Measurements from ENCODE around the gene JMY.

Gene JMY

GRCh38 chr5:79287380-79287779, 51.4 kb downstream of the JMY start:
- H3K27ac ChIP-seq: no peak overlapping the region
- TF ChIP-seq ZFX (IDR thresholded peaks at IDR 0.05): no peak

- TF ChIP-seq CTCF (conservative IDR thresholded peaks at IDR 0.05) (no peak), ZFX (IDR thresholded peaks at IDR 0.05) (no peak)
Observed at GRCh38 chr5:79287907-79288306, 52.0 kb downstream of the JMY start.

GRCh38 chr5:79295029-79295428, 59.1 kb downstream of the JMY start:
- no peak overlapping the region for H3K27ac ChIP-seq
- TF ChIP-seq CTCF (conservative IDR thresholded peaks at IDR 0.05): no peak
- TF ChIP-seq ZFX (IDR thresholded peaks at IDR 0.05): no peak

More at GRCh38 chr5:79287907-79288306, 52.0 kb downstream of the JMY start:
- H3K27ac ChIP-seq: no peak overlapping the region

GRCh38 chr5:79297661-79298060, 61.7 kb downstream of the JMY start:
- TF ChIP-seq ZFX (IDR thresholded peaks at IDR 0.05) (no peak), CTCF (conservative IDR thresholded peaks at IDR 0.05) (no peak)
- H3K27ac ChIP-seq: no peak overlapping the region

GRCh38 chr5:79301046-79301712, 65.2 kb downstream of the JMY start:
- H3K27ac ChIP-seq: no peak overlapping the region
- TF ChIP-seq CTCF (conservative IDR thresholded peaks at IDR 0.05) (no peak), ZFX (IDR thresholded peaks at IDR 0.05) (no peak)

GRCh38 chr5:79302454-79302853, 66.5 kb downstream of the JMY start:
- no peak overlapping the region for H3K27ac ChIP-seq
- TF ChIP-seq CTCF (conservative IDR thresholded peaks at IDR 0.05) (no peak), ZFX (IDR thresholded peaks at IDR 0.05) (no peak)

GRCh38 chr5:79305706-79306105, 69.8 kb downstream of the JMY start:
- no peak overlapping the region for H3K27ac ChIP-seq
- no peak for TF ChIP-seq CTCF (conservative IDR thresholded peaks at IDR 0.05)
- TF ChIP-seq ZFX (IDR thresholded peaks at IDR 0.05): no peak
